HG02642 (cell line): Measurements from ENCODE around the gene SLC36A1.
"Not testable (repeated sequence)": the region's sequence is repeated elsewhere in the genome, so short reads cannot be mapped to it uniquely, and the experiment has no call there.

Experiments used
- ATAC-seq: cut with Tn5 transposase; IDR thresholded peaks from one replicate; pipeline ENCODE4 v1.9.1; 2021; ENCODE audit warnings: mild to moderate bottlenecking; ENCODE audit not compliant: unreplicated experiment, poor library complexity

The SLC36A1 gene

DNA sequence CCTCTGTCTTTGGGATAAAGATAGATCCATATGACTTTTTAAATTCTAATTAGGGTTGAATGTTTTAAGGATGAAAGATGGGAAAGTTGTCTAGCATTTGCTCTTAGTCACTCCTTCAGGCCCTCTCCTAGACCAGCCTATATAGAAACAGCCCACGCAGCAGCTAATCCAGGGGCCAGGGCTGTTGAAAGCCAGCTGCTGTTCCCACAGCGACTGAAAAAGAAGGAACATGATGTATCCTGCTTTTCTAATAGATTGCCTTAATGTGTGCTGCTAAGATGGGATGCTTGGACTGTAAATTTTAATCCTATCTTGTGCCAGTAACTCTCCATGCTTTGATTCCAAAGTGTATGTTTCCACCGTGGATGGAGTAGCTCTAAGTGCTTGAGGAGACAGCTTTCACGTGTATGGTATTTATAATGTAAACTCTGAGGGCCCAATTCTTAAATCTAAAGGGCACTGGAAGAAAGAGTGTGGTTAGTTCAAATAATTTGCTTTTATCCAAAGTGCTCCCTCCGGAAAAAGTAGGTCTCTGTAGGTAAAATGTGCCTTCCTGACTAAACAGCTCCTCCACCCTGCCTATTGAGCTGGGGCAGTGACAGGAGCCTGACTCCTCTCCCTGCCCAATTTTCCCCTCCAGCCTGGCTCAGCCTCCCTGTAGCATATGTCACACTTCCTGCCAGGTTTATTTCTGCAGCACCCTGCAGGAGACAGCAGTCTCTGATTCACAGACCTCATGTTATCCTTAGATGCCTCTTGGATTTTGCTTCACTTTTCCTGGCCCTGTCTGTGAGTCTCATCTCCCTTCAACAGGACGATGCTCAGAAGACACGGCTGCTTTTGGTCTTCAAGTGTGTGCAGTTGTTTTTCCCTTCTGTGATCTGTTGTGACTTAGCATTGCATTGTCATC lies 33.2 kb downstream of the SLC36A1 start:
- no peak for ATAC-seq

DNA sequence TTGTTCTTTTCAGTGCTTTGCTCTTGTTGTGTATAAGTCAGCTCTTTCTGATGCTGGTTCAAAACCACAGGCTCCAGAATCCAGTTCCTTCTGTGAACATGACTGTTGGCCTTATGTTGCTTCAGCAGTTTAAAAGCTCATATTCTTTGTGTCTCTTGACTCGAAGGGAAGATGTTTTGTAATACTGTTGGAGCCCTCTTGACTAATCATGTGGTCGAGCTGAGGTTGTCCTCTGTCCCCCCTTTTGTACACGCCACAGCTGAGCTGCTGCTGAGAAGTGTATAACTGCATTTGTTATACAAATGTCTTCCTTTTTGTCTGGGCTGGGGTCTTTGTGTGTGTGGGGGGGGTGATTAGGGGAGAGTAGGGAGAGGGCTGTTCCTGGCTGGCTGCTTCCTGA lies 35.8 kb downstream of the SLC36A1 start:
- no peak for ATAC-seq

DNA sequence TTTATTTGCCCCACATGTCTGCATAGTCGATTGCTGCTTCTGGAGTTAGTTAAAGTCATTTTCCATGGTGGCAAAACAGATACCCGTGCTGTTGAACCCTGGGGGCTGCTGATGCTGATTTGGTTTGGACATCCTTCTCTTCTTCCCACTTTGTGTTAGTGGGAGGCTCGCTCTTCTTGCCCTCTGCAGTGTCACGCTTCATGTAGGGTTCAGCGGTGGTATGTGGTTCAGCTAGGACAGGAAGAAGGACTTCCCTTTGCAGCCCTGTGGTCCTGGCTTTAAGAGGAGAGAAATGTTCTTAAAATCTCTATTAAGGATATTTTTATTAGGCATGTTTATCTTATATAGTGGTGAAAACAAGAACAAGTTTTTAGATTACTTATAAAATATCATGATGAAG lies 36.2 kb downstream of the SLC36A1 start:
- ATAC-seq = no peak

DNA sequence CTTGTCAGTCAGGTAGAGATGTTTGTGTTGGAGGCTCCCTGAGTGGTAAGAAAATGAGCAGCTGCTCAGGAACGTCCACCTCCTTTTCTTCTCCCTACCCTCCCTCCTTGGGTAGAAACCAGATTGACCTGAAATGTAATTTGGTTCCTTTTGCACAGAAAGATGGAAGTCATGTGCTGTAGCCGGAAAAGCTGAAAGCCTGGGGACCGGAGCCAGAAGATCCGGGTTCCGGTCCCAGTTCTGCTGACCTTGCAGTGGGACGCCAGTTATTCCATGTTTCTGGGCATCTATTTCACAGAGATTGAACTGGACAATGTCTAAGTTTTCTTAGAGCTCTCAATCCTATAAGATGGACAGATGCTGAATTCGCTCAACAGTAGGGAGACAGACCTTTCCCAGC lies 40.1 kb downstream of the SLC36A1 start:
- no peak for ATAC-seq

DNA sequence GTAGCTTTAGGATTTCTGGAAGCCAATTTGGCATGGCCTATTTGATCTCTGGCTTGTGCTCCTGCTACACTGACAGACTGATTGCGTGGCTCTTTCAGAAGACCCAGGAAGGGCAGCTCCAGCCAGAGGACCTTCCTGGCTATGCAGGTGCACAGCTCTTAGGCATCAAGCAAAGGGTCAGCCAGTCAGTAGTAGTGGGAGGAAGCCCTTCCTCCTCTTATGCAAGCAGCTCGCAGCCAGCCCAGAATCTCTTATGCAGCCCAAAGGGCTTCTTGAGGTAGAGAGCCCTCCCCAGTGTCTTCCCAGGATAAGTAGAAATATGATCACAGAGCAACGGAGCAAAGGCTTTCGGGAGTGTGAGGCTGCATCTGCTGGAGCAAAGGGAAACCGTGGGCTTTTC lies 43.2 kb downstream of the SLC36A1 start:
- ATAC-seq = no peak

DNA sequence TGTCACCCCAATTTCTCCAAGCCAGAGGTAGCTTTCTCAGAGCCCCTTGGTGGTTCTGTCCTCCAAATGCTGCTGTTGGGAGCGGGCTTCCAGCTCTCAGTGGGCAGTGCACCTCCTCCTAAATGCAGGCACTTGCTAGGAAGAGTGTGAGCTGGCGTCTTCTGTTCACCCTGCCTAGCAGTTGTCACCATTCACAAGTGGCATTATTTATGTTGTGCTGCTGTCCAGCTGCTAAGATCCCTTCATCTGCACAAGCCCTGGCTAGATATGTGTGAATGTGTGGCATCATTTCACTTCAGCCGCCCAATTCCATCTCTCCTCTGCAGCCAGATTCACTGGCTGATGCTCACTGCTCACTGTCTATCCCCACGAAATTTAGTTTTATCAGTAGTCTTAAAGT lies 43.7 kb downstream of the SLC36A1 start:
- ATAC-seq = no peak

DNA sequence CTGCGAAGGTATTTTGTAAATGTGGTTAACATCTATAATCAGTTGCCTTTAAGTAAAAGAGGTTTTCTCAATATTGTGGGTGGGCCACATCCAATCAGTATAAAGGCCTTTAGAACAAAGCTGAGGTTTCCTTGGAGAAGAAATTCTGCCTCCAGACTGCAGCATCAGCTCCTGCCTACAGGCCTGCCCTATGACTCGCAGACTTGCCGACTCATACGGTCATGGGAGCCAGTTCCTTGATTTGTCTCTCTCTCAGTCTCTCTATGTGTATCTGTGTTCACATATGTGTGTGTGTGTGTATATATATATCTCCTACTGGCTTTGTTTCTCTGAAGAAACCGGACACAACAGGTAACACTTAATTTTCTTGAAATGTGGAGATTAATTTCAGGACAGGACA lies 45.3 kb downstream of the SLC36A1 start:
- no peak for ATAC-seq

DNA sequence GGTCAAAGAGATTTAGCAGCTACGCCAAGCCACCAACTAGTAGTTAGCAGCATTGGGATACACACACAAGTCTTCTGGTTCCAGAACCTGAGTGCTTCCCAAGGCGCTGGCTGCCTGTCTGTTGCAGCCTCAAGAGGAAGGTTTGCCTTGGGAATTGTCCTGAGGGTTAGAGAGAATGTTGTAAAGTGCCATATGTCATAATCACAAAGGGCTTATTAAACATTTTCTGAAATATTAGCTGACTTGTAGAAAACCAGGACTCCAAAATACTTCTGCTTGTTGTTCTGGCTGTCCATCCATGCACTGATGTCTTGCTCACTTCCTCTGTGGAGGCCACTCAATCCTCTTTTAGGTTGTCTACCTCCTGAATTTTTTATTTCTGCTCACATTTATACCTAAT lies 46.3 kb downstream of the SLC36A1 start:
- ATAC-seq = no peak

DNA sequence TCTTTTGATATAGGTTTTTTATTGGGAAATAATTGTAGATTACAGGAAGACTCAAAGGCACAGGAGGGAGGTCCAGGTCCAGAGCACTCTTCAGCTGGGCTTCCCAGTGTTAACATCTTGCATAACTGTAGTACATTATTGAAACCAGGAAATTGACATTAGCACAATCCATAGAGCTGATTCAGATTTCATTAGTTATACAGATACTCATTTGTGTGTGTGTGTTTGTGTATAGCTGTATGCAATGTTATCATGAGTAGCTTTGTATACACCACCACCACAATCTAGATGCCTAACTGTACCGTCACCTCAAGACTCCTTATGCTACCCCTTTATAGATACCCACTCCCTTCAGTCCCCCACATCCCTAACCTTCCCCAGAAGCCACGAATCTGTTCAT lies 47.9 kb downstream of the SLC36A1 start:
- ATAC-seq = no peak

DNA sequence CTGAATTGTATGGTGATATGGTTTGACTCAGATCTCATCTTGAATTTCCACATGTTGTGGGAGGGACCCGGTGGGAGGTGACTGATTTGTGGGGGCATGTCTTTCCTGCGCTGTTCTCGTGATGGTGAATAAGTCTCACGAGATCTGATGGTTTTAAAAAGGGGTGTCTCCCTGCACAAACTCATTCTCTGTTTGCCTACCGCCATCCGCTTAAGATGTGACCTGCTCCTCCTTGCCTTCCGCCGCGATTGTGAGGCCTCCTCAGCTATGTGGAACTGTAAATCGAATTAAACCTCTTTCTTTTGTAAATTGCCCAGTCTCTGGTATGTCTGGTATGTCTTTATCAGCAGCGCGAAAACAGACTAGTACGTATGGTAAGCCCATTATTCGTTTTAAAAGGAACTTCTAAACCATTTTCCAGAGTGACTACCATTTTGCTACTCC lies 48.7 kb downstream of the SLC36A1 start:
- ATAC-seq = no peak

DNA sequence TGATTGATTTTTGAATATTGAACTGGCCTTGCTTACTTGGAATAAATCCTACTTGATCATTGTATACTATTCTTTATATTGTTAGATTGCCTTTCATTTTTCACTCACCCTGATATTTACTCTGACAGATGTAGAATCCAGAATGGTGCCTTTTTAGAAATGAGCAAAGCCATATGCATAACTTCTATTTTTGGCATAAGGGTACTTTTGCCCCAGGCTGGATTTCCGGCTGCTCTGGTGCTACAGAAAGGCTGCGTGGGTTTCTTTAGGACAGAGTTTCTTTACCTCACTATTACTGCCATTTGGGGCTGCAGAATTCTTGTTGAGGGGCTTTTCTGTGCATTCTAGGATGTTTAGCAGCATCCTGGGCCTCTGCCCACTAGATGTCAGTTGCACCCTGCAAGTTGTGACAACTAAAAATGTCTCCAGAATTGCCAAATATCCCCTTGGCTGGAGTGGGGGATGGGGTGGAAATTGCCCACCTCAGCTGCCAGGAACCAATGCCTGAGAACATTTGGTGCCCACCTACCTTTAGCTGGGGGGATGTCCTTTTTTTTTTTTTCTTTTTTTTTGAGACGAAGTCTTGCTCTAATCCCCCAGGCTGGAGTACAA lies 50.1 kb downstream of the SLC36A1 start:
- no peak for ATAC-seq

DNA sequence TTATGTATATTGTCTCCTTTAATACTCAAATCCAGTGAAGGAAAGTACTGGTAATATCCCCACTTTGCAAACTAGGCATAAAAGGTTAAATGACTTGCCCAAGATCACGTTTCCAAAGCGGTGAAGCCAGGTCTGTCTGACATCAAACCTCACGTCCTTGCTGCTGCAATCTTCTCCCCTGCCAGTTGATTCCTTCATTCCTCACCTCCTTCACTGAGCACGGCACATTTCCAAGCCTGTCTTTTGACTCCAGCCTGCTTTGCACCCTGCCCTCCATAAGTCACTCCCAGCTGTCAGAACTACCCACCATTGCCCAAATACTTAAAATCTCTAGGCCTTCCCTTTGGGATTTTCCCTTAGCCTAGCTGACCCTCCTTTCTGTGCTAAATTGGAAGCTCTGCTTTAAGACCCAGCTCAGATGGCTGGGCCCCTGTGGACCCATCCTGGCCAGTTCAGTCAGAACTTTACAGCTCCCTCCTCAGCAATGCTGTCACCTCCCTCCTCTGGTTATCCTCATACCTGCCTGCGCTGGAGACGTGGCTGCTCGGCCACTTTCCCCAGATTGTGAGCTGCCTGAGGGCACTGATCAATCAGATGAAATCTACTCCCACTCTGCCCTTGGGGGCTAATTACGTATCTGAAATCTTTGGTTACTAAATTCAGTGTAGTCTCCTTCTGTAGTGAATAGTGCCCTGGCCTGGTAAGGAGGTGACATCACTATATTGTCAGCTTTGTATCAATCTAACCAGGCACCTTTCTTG lies 51.2 kb downstream of the SLC36A1 start:
- ATAC-seq = no peak

DNA sequence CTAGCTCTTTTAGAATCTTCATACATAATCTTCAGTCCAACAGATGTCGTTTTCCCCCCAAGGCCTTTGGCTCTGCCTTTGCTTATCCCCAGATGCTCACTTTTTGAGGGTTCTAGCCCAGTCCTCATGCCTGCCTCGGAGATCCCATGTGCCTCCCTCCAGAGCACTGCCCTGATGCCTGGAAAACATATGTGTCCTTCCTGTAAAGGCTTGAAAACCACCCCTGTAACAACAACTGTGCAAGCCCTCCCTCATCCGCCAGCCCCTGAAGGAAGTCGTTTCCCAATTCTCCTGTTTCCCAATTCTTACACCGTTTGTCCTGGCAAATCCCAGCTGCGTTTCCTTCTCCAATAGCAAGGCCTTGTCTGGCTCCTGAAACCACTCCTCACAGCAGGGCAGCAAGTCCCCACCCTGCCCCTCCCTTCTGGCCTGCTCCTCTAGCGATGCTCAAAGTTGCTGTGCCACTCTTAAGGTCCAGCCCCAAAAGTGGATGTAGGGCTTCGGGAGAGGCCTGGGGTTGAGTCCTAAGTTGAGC lies 52.2 kb downstream of the SLC36A1 start:
- no peak for ATAC-seq

DNA sequence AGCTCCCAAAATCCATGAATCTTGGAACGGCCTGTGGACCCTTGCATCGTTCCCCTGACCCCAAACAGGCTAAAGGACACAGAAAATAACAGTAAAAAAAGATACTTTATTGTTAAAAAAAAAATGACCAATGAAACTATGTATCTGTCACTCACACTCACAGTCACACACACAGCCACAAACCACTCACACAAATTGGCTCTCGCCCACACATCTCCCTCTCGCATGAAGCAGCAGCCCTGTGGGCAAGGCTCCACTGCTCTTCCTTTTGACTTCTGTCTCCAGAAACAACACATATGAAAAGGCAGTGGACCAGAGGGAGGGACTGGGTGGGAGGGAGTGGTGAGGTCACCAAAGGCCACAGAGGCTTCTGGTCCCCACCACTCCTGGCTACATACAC lies 56.6 kb downstream of the SLC36A1 start:
- ATAC-seq = no peak

DNA sequence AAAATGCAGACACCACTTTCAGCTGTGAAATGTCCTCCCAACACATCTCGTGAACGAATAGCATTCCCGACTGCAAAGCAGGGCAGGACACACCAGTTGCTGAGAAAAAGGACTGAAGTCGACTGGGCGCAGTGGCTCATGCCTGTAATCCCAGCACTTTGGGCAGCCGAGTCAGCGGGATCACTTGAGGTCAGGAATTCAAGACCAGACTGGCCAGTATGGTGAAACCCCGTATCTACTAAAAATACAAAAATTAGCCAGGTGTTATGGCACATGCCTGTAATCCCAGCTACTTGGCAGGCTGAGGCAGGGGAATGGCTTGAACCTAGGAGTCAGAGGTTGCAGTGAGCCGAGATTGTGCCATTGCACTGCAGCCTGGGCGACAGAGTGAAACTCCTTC lies 60.9 kb downstream of the SLC36A1 start:
- ATAC-seq = not testable (repeated sequence)

DNA sequence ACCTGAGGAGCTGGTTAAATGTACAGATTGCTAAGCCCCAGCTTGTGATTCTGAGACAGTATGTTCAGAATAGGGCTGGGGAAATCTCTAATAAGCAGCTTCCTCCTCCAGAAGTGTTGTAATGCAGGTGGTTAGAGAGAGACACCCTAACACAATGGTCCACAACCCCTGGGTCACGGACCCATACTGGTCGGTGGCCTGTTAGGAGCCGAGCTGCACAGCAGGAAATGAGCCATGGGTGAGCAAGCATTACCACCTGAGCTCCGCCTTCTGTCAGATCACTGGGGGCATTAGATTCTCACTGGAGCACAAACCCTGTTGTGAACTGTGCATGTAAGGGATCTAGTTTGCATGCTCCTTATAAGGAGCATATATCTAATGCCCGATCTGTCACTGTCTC lies 61.8 kb downstream of the SLC36A1 start:
- no peak for ATAC-seq

DNA sequence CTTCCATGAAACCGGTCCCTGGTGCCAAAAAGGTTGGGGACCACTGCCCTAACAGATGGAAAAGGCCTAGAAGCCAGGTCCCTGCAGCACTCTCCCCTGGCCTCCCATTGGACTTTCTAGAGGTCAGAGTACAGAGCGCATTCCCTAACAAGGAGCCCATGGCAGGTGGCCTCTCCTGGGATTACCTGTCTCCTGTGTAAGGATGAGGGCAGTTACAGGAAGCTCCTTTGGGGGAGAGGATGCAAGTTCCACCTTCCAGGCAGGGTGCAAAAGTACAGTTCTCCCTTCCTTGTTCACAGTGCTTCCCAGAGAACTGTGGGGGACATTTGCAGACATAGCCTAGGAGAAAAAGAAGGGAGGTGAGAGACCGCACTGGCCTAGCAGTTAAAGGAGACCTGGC lies 62.4 kb downstream of the SLC36A1 start:
- no peak for ATAC-seq

DNA sequence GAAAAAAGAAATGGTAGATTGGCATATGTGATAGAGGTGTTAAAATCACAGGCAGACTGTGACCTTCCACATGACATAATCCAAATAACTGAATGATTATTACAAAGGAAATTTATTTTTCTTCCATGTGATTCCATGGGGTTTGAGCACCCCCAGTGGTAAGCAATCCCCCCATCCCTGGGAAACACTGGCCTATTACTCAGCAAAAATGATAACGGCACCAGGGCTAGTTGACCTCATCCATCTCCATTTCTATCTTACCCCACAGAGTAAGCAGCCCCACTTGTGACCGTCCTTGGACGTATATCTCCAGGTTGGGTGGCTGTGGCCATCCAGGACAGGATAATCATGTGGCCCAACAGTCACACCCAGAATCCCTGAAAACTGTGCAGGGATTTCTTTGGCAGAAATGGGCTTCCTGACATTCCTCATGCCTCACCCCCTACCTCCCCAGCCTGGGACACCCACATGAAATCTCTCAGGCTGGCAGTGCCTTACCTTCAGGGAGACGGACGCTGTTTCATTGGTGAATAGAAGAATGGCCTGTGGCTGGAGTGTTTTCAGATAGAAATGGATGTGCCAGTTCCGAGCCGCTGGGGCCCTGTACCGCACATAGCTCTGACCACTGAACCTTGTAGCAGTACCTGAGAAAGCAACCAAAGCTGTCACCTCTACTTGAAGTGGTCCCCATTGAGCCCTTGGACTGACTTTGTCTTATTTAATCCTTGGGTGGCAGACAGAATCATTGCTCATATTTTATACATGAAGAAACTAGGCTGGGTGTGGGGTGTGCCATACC lies 69.9 kb downstream of the SLC36A1 start:
- no peak for ATAC-seq

DNA sequence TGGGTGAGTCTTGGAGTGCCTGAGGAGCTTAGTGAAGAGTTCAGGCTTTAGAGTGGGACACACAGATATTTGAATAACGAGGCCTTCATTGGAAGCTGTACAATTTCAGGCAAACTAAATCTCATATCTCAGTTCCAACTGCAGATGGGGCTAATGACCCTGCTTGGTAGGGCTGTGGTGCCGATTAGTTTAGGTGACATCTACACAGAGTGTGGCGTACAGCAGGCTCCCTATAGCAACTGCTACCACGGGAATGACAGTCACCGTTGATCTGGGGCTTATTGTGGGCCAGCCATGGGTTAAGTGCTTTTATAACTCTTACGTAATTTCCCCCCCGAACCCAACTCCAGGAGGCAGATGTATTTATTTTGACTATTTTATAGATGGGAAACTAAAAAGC lies 72.9 kb downstream of the SLC36A1 start:
- no peak for ATAC-seq

DNA sequence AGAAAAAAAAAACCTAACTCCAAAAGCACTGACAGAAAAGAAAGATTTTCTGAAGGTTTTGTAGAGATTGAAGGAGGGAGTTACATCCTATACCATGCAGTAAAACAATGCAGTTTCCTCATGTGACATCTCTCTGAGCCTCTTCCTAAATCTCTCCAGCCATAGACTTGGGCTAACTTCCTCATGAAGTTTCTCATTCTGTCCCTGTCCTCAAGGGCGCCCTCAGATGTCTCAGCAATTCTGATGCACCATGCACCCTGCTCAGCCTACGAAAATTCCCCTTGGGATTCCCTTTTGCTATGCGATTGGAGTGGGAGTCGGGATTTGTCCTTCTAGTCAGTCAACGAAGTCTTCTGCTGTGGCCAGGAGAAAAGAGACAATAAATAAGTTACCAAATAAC lies 74.8 kb downstream of the SLC36A1 start:
- no peak for ATAC-seq
